Fibroblast of lung (primary cell): ENCODE results near the gene MYORG.

Source experiments
- CTCF ChIP-seq, 2 donors: IDR thresholded peaks in 1 of 2; conservative IDR thresholded peaks in 1 of 2; 1 replicate in 1 of 2; 2 replicates in 1 of 2; pipeline ENCODE4 v1.5.1; 2011 to 2012; ENCODE audit warnings: low read length in 2 of 2, control low read depth in 1 of 2, inconsistent platforms in 1 of 2, low read depth in 1 of 2, mild to moderate bottlenecking in 1 of 2
- EZH2 ChIP-seq: IDR thresholded peaks from 2 replicates; pipeline ENCODE4 v1.5.1; 2012; ENCODE audit warnings: low read length, control low read depth, mild to moderate bottlenecking; ENCODE audit errors: missing control alignments

- TF ChIP-seq CTCF (conservative IDR thresholded peaks at IDR 0.05 in 1 of 2, IDR thresholded peaks at IDR 0.05 in 1 of 2; ENCODE audit: low read depth in 1 of 2, low read length in 2 of 2) (no peak), EZH2 (no peak)
Measured at GRCh38 chr9:34387239-34387638, 10.5 kb upstream of the MYORG start.
